BLaER1 treated with 17β-estradiol and CSF1 and Interleukin-3, amounts not matched to agents 10 nM and 100 nM (cell line): ENCODE data around the gene UBR1.
"Not testable (repeated sequence)": the region's sequence is repeated elsewhere in the genome, so short reads cannot be mapped to it uniquely, and the experiment has no call there.

ENCODE experiments used
- H3K27ac ChIP-seq, 11 experiments: shearing (Covaris generic); formaldehyde crosslinking; 2 replicates each; pipeline ENCODE4 v1.8.1; 2022
- H3K27me3 ChIP-seq, 11 experiments: shearing (Covaris generic); formaldehyde crosslinking; 2 replicates each; pipeline ENCODE4 v1.8.1; 2022
- H3K36me3 ChIP-seq, 11 experiments: shearing (Covaris generic); formaldehyde crosslinking; 2 replicates each; pipeline ENCODE4 v1.8.1; 2022
- H3K4me1 ChIP-seq, 10 experiments: shearing (Covaris generic); formaldehyde crosslinking; 2 replicates each; pipeline ENCODE4 v1.8.1; 2022
- H3K4me2 ChIP-seq, 11 experiments: shearing (Covaris generic); formaldehyde crosslinking; 2 replicates each; pipeline ENCODE4 v1.8.1; 2022
- H3K4me3 ChIP-seq, 10 experiments: shearing (Covaris generic); formaldehyde crosslinking; 2 replicates each; pipeline ENCODE4 v1.8.1; 2022
- H3K9ac ChIP-seq, 11 experiments: shearing (Covaris generic); formaldehyde crosslinking; 2 replicates each; pipeline ENCODE4 v1.8.1; 2022
- H3K9me3 ChIP-seq, 11 experiments: shearing (Covaris generic); formaldehyde crosslinking; replicated peaks in 1 of 11; 2 replicates each; pipeline ENCODE4 v1.8.1; 2022
- H4K20me1 ChIP-seq, 11 experiments: shearing (Covaris generic); formaldehyde crosslinking; 2 replicates each; pipeline ENCODE4 v1.8.1; 2022
- Cebpa-rat ChIP-seq, 11 experiments: shearing (Covaris generic); IDR thresholded peaks; 2 replicates each; pipeline ENCODE4 v1.8.1; 2022

The UBR1 gene

DNA sequence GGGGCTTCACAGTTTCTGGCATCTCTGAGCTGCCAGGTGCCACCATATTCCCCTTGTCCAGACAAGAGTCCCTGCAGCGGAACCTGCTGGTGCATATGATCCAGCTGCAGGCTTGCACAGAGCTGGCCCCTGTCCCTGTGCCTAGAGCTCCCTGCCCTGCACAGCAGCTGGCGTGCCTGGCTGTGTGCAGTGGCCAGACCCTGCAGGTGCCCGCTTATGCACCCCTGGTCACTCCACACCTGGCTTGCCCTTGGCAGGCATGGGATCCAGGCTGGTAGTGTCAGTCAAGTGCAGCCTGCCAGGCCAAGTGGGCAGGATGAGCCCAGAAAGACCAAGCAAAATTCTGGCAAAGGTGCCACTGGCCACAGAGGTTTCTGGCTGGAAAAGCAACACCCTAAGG is 96.6 kb downstream of the UBR1 start:
- peaks cover 55 to 77% (median 64%) of the 10 kb centered on the region in 11 experiments for H3K9me3 ChIP-seq
- H3K9ac ChIP-seq: no peak overlapping the region
- no peak overlapping the region for H3K4me2 ChIP-seq
- TF ChIP-seq Cebpa-rat (IDR thresholded peaks at IDR 0.05): no peak
- H3K4me1 ChIP-seq: no peaks in the 10 kb centered on the region
- no peaks in the 10 kb centered on the region for H3K27me3 ChIP-seq
- no peaks in the 10 kb centered on the region for H4K20me1 ChIP-seq
- H3K4me3 ChIP-seq: peak overlapping the region in 7 of 10 experiments; percentile 23 to 39 (median 34); a peak in 11 of 20 replicates
- H3K36me3 ChIP-seq: peaks cover 74 to 92% (median 86%) of the 10 kb centered on the region in 11 experiments
- no peak overlapping the region for H3K27ac ChIP-seq

DNA sequence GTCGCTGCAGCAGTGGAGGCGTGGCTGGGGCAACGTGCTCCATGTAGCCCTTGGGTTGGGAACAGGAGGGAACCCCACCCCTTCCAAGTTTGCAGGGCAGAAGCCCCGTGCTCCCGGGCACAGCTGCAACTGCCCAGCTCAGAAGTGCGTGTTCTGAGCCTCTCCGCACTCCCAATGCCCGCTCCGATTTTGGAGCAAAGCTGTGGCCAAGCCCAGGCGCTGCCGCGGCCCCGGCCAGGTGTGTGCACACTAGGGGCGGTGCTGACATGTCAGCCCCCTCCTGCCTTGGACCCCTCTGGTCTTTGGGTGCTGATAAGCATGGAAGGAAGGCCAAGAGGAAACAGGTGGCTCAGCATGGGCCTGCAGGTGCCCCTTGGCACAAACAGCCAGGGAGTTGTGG is 97.7 kb downstream of the UBR1 start:
- no peaks in the 10 kb centered on the region for H3K27me3 ChIP-seq
- H3K4me2 ChIP-seq: no peak overlapping the region
- no peaks in the 10 kb centered on the region for H4K20me1 ChIP-seq
- H3K4me1 ChIP-seq: no peaks in the 10 kb centered on the region
- no peak overlapping the region for H3K9ac ChIP-seq
- TF ChIP-seq Cebpa-rat (IDR thresholded peaks at IDR 0.05): no peak
- H3K4me3 ChIP-seq: peak overlapping the region in 5 of 10 experiments; percentile 0 to 39 (median 31); a peak in 6 of 20 replicates
- H3K9me3 ChIP-seq: peaks cover 55 to 77% (median 65%) of the 10 kb centered on the region in 11 experiments
- H3K36me3 ChIP-seq: peaks cover 80 to 96% (median 89%) of the 10 kb centered on the region in 11 experiments
- H3K27ac ChIP-seq: no peak overlapping the region

DNA sequence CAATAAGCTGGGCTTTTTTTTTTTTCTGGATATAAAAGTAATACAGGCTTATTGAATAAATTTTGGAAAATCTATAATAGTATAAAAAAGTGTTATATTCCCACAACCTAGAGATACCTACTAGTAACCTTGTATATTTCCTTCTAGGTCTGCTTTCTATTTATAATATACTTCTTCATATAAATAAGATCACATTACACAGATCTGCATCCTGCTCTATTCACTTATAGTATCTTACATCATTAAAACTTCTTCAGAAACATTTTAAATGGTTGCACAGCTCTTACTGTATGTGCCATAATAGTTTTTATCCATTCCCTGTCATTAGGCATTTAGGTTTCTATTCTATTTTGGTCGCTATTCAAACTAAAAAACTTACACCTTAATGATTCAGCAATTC is 98.3 kb downstream of the UBR1 start:
- peaks cover 80 to 96% (median 89%) of the 10 kb centered on the region in 11 experiments for H3K36me3 ChIP-seq
- H3K4me2 ChIP-seq: no peak overlapping the region
- no peaks in the 10 kb centered on the region for H4K20me1 ChIP-seq
- TF ChIP-seq Cebpa-rat (IDR thresholded peaks at IDR 0.05): no peak
- H3K9ac ChIP-seq: no peak overlapping the region
- no peak overlapping the region for H3K27ac ChIP-seq
- peaks cover 55 to 73% (median 65%) of the 10 kb centered on the region in 11 experiments for H3K9me3 ChIP-seq
- H3K4me3 ChIP-seq: no peak overlapping the region
- H3K4me1 ChIP-seq: no peaks in the 10 kb centered on the region
- no peaks in the 10 kb centered on the region for H3K27me3 ChIP-seq

DNA sequence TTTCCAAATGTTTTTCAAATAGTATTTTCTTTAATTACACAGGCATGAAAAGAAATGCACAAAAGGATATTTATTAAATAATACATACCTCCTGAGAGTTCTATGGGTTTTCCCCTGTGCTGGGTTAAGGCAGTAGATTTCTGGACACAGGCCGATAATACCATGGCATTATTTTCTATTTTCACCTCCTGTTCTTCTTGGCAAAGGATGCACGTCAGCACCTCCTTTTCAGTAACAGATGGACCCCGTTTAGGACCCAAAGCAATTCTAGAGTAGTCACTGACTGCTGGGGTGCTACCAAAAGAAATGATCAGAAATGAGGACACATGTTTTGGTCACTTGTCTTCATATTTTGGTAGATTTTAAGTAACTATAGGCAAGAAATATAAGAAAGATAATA is 98.8 kb downstream of the UBR1 start:
- no peak overlapping the region for H3K4me2 ChIP-seq
- no peaks in the 10 kb centered on the region for H3K4me1 ChIP-seq
- H3K9ac ChIP-seq: no peak overlapping the region
- no peaks in the 10 kb centered on the region for H4K20me1 ChIP-seq
- peaks cover 55 to 73% (median 65%) of the 10 kb centered on the region in 11 experiments for H3K9me3 ChIP-seq
- no peaks in the 10 kb centered on the region for H3K27me3 ChIP-seq
- peaks cover 80 to 96% (median 90%) of the 10 kb centered on the region in 11 experiments for H3K36me3 ChIP-seq
- H3K4me3 ChIP-seq: no peak overlapping the region
- H3K27ac ChIP-seq: no peak overlapping the region
- TF ChIP-seq Cebpa-rat (IDR thresholded peaks at IDR 0.05): no peak

DNA sequence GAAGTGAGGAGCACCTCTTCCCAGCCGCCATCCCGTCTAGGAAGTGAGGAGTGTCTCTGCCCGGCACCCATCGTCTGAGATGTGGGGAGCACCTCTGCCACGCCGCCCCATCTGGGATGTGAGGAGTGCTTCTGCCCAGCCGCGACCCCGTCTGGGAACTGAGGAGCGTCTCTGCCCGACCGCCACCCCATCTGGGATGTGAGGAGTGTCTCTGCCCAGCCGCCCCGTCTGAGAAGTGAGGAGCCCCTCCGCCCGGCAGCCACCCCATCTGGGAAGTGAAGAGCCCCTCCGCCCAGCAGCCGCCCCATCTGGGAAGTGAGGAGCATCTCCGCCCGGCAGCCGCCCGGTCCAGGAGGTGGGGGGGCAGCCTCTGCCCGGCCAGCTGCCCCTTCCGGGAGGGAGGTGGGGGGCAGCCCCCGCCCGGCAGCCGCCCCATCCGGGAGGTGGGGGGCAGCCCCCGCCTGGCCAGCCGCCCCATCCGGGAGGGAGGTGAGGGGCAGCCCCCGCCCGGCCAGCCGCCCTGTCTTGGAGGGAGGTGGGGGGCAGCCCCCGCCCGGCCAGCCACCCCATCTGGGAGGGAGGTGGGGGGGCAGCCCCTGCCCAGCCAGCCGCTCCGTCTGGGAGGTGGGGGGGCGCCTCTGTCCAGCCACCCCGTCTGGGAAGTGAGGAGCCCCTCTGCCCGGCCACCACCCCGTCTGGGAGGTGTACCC is 100.8 kb downstream of the UBR1 start:
- H3K4me3 ChIP-seq, H3K4me2 ChIP-seq, H3K27ac ChIP-seq, H3K27me3 ChIP-seq, H3K4me1 ChIP-seq, H3K9ac ChIP-seq, H4K20me1 ChIP-seq: not testable (repeated sequence)
- H3K9me3 ChIP-seq: peaks cover 48 to 57% (median 54%) of the 10 kb centered on the region in 11 experiments
- peaks cover 72 to 90% (median 81%) of the 10 kb centered on the region in 11 experiments for H3K36me3 ChIP-seq

DNA sequence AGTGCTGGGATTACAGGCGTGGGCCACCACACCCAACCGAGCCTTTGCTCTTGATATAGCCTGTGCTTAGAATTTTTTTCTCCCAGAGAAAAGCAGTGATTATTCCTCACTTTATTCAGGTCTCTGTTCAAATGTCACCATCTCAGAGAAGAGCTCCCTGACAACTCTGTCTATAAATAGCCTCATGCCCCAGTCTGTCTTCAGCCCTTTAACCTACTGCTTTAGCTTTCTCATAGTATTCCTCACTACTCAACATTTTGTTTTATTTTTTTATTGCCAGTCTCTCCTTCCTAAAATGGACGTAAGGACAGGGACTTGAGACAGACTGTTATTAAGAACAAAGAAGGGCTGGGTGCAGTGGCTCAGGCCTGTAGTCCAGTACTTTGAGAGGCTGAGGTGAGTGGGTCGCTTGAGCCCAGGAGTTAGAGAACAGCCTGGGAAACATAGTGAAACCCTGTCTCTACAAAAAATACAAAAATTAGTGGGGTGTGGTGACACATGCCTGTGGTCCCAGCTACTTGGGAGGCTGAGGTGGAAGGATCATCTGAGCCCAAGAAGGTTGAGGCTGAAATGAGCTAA is 106.5 kb downstream of the UBR1 start:
- no peak overlapping the region for H3K4me3 ChIP-seq

DNA sequence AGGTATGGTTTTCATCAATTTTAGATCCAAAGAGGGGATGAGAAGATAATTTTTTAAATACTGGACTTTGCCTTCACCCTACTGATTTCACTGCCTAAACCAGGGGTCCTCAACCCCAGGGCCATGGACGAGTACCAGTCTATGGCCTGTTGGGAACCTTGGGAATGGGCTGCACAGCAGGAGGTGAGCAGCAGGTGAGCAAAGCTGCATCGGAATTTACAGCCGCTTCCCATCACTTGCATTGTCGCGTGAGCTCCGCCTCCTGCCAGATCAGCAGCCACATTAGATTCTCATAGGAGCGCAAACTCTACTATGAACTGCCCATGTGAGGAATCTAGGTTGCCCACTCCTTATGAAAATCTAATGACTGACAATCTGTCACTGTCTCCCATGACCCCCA is 109.0 kb downstream of the UBR1 start:
- no peak overlapping the region for H3K4me2 ChIP-seq
- H4K20me1 ChIP-seq: no peaks in the 10 kb centered on the region
- TF ChIP-seq Cebpa-rat (IDR thresholded peaks at IDR 0.05): no peak
- H3K9ac ChIP-seq: no peak overlapping the region
- no peaks in the 10 kb centered on the region for H3K27me3 ChIP-seq
- no peak overlapping the region for H3K4me3 ChIP-seq
- no peaks in the 10 kb centered on the region for H3K9me3 ChIP-seq
- peaks cover 51 to 92% (median 69%) of the 10 kb centered on the region in 11 experiments for H3K36me3 ChIP-seq
- no peak overlapping the region for H3K27ac ChIP-seq
- H3K4me1 ChIP-seq: no peaks in the 10 kb centered on the region

More for the DNA sequence above, 106.5 kb downstream of the UBR1 start:
- TF ChIP-seq Cebpa-rat (IDR thresholded peaks at IDR 0.05): no peak
- no peak overlapping the region for H3K9ac ChIP-seq
- peaks cover 0 to 3% (median 1%) of the 10 kb centered on the region in 11 experiments; a peak in 9 of 22 replicates for H3K9me3 ChIP-seq
- H3K36me3 ChIP-seq: peaks cover 61 to 93% (median 75%) of the 10 kb centered on the region in 11 experiments
- H4K20me1 ChIP-seq: no peaks in the 10 kb centered on the region
- no peaks in the 10 kb centered on the region for H3K4me1 ChIP-seq
- H3K27ac ChIP-seq: no peak overlapping the region
- H3K27me3 ChIP-seq: no peaks in the 10 kb centered on the region
- no peak overlapping the region for H3K4me2 ChIP-seq

DNA sequence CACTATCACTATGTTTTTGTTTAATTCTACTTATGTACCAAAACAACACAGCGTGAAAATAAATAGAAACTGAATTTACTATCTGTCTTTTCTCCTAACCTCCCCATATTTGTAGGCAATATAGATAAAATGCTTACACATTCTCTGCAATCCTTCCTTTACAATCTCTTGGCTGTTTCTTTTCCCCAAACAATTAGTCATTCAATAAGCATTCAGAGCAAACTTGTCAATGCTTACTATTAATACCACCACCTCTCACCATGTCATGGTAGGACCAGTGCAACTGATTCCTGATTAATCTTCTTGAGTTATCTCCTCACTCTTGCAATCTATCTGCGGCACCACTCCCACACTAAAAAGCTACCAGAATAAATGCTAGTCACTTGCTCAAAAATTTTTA is 111.3 kb downstream of the UBR1 start:
- H3K4me1 ChIP-seq: no peaks in the 10 kb centered on the region
- peaks cover 62 to 99% (median 80%) of the 10 kb centered on the region in 11 experiments for H3K36me3 ChIP-seq
- no peaks in the 10 kb centered on the region for H3K9me3 ChIP-seq
- no peak overlapping the region for H3K4me2 ChIP-seq
- no peaks in the 10 kb centered on the region for H3K27me3 ChIP-seq
- H3K4me3 ChIP-seq: no peak overlapping the region
- no peak overlapping the region for H3K9ac ChIP-seq
- no peaks in the 10 kb centered on the region for H4K20me1 ChIP-seq
- H3K27ac ChIP-seq: no peak overlapping the region
- TF ChIP-seq Cebpa-rat (IDR thresholded peaks at IDR 0.05): no peak

DNA sequence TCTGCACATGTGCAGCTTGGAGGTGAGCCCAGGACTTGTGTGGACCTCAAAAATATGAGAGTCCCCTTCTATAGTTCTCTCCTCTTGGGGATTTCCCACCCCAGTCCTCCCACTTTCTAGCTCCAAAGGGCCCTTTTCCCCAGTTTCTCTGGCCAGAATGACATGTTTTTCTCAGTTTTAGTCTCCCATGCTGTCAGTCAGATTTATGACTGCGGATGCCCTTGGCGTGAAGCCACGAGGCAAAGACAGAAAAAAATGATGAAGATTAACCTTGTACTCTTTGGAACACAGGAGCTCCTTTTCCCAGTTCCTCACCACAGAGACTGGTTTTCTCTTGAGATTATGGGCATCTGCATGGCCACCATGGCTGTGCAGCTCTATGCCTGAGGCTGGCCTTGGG is 113.2 kb downstream of the UBR1 start:
- no peaks in the 10 kb centered on the region for H3K9me3 ChIP-seq
- H3K27me3 ChIP-seq: no peaks in the 10 kb centered on the region
- no peak overlapping the region for H3K4me2 ChIP-seq
- H3K9ac ChIP-seq: no peak overlapping the region
- no peak overlapping the region for H3K27ac ChIP-seq
- peaks cover 66 to 99% (median 83%) of the 10 kb centered on the region in 11 experiments for H3K36me3 ChIP-seq
- TF ChIP-seq Cebpa-rat (IDR thresholded peaks at IDR 0.05): no peak
- no peaks in the 10 kb centered on the region for H3K4me1 ChIP-seq
- H3K4me3 ChIP-seq: no peak overlapping the region
- no peaks in the 10 kb centered on the region for H4K20me1 ChIP-seq
